Cerebellar nuclear complex (tissue), 1 donor: ENCODE measurements around the gene ISCU.
"Not testable (repeated sequence)": the region's sequence is repeated elsewhere in the genome, so short reads cannot be mapped to it uniquely, and the experiment has no call there.

ENCODE experiments used
- DNase-seq, 2 experiments: peaks; one replicate each; lab custom pipeline; 2025; lab: John Stamatoyannopoulos, UW

ISCU gene

GRCh38 chr12:108570743-108571608, 8.6 kb downstream of the ISCU start:
- DNase-seq: no peak

- no peak for DNase-seq
Observed at GRCh38 chr12:108571609-108572165, 9.3 kb downstream of the ISCU start.

GRCh38 chr12:108572166-108572790, 9.9 kb downstream of the ISCU start:
- DNase-seq: no peak

- no peak for DNase-seq
Observed at GRCh38 chr12:108573317-108573716, 10.9 kb downstream of the ISCU start.

- not testable (repeated sequence) for DNase-seq
Observed at GRCh38 chr12:108574276-108574675, 11.9 kb downstream of the ISCU start.

- no peak for DNase-seq
Observed at GRCh38 chr12:108575199-108575912, 13.0 kb downstream of the ISCU start.

- no peak for DNase-seq
Observed at GRCh38 chr12:108576660-108577234, 14.4 kb downstream of the ISCU start.

- DNase-seq: no peak
Observed at GRCh38 chr12:108577458-108577857, 15.1 kb downstream of the ISCU start.

- DNase-seq: no peak
Observed at GRCh38 chr12:108578264-108578663, 15.9 kb downstream of the ISCU start.

- no peak for DNase-seq
Observed at GRCh38 chr12:108578813-108579212, 16.4 kb downstream of the ISCU start.

- DNase-seq: no peak
Observed at GRCh38 chr12:108580531-108580930, 18.1 kb downstream of the ISCU start.

- no peak for DNase-seq
Observed at GRCh38 chr12:108581311-108582227, 19.2 kb downstream of the ISCU start.

GRCh38 chr12:108582509-108582908, 20.1 kb downstream of the ISCU start:
- no peak for DNase-seq

- no peak for DNase-seq
Observed at GRCh38 chr12:108582978-108583770, 20.8 kb downstream of the ISCU start.

GRCh38 chr12:108583991-108584390, 21.6 kb downstream of the ISCU start:
- DNase-seq: no peak

- DNase-seq: no peak
Observed at GRCh38 chr12:108584456-108585065, 22.2 kb downstream of the ISCU start.

- no peak for DNase-seq
Observed at GRCh38 chr12:108585864-108586263, 23.5 kb downstream of the ISCU start.

GRCh38 chr12:108586306-108586705, 23.9 kb downstream of the ISCU start:
- DNase-seq: no peak

- no peak for DNase-seq
Observed at GRCh38 chr12:108587826-108588225, 25.4 kb downstream of the ISCU start.
